Naive thymus-derived CD4-positive, alpha-beta T cell (primary cell): Measurements from ENCODE around the gene CIITA. TPM values are rescaled to one million over a fixed set of nuclear protein-coding genes. Genes with fewer than 3 reads are reported as not detected.

Source experiments
- ATAC-seq: fragments of 150-1000 bp; cut with Tn5 transposase; 2 replicates; pipeline ENCODE4 v1.10.0; 2021; ENCODE audit warnings: mild to moderate bottlenecking, moderate library complexity
- CTCF ChIA-PET: fragments of 350-600 bp; sonication (Branson Sonifier 250); formaldehyde crosslinking; loops from one replicate; lab custom pipeline; 2021; ENCODE audit warnings: antibody characterized with exemption; lab: Charles Lee
- POLR2A ChIA-PET: fragments of 350-600 bp; sonication (Branson Sonifier 250); formaldehyde crosslinking; loops from one replicate; lab custom pipeline; 2021; ENCODE audit warnings: antibody characterized with exemption, inconsistent platforms; lab: Charles Lee
- DNase-seq, 9 donors: peaks; one replicate each; pipeline versions ENCODE4 v3.0.0 to v3.0.0-alpha.2; 2020 to 2022; ENCODE audit warnings: mixed read lengths in 1 of 9
- H3K27ac ChIP-seq: one replicate; pipeline ENCODE4 v1.7.0; 2013; ENCODE audit warnings: mild to moderate bottlenecking, low read depth, low read length, moderate library complexity
- H3K27me3 ChIP-seq, 2 donors: one replicate each; pipeline ENCODE4 v1.7.0; 2013; ENCODE audit warnings: low read length in 2 of 2, mild to moderate bottlenecking in 2 of 2, moderate library complexity in 2 of 2; ENCODE audit not compliant: control insufficient read depth in 2 of 2, insufficient read depth in 2 of 2
- H3K36me3 ChIP-seq, 3 experiments: 1 replicate in 2 of 3; 2 replicates in 1 of 3; pipeline ENCODE4 v1.7.0; 2013; ENCODE audit warnings: low read length in 3 of 3, mild to moderate bottlenecking in 3 of 3, moderate library complexity in 1 of 3; ENCODE audit not compliant: insufficient read depth in 3 of 3, control insufficient read depth in 2 of 3
- H3K4me1 ChIP-seq, 2 donors: one replicate each; pipeline ENCODE4 v1.7.0; 2013; ENCODE audit warnings: low read length in 2 of 2, mild to moderate bottlenecking in 2 of 2, moderate library complexity in 1 of 2; ENCODE audit not compliant: control insufficient read depth in 2 of 2, insufficient read depth in 2 of 2
- H3K4me3 ChIP-seq: 2 replicates; pipeline ENCODE4 v1.7.0; 2013; ENCODE audit warnings: mild to moderate bottlenecking, low read length
- H3K9me3 ChIP-seq, 3 experiments: 1 replicate in 2 of 3; 2 replicates in 1 of 3; pipeline ENCODE4 v1.7.0; 2013; ENCODE audit warnings: low read length in 3 of 3; ENCODE audit not compliant: control insufficient read depth in 2 of 3
- H3K27ac Mint-ChIP-seq, 9 donors: one replicate each; pipeline ENCODE4 v1.8.0; 2020 to 2022; ENCODE audit warnings: mixed read lengths in 9 of 9, mild to moderate bottlenecking in 8 of 9, moderate library complexity in 5 of 9, inconsistent platforms in 2 of 9
- H3K27me3 Mint-ChIP-seq, 5 donors: one replicate each; pipeline ENCODE4 v1.8.0; 2021 to 2022; ENCODE audit warnings: mixed read lengths in 5 of 5, mild to moderate bottlenecking in 1 of 5
- H3K36me3 Mint-ChIP-seq, 5 donors: one replicate each; pipeline ENCODE4 v1.8.0; 2020 to 2022; ENCODE audit warnings: mixed read lengths in 5 of 5, mild to moderate bottlenecking in 3 of 5, inconsistent platforms in 1 of 5
- H3K4me1 Mint-ChIP-seq, 7 donors: one replicate each; pipeline ENCODE4 v1.8.0; 2020 to 2022; ENCODE audit warnings: mixed read lengths in 7 of 7, mild to moderate bottlenecking in 3 of 7, inconsistent platforms in 1 of 7
- H3K4me3 Mint-ChIP-seq, 10 donors: one replicate each; pipeline ENCODE4 v1.8.0; 2020 to 2022; ENCODE audit warnings: mild to moderate bottlenecking in 10 of 10, mixed read lengths in 10 of 10, moderate library complexity in 6 of 10, inconsistent platforms in 2 of 10
- H3K9me3 Mint-ChIP-seq, 11 donors: one replicate each; pipeline ENCODE4 v1.8.0; 2020 to 2022; ENCODE audit warnings: mixed read lengths in 11 of 11, mild to moderate bottlenecking in 4 of 11, inconsistent platforms in 1 of 11, moderate library complexity in 1 of 11
- intact Hi-C, 2 donors: fragments of 100-400 bp; cut with micrococcal nuclease; formaldehyde crosslinking; loops; one replicate each; pipeline ENCODE4 v1.15.1; 2023
- polyA plus RNA-seq, 2 donors: library from polyadenylated mRNA; unstranded; fragments of 300-500 nt; fragmentation: Illumina TruSeq; gene quantifications; one replicate each; pipeline ENCODE4 v1.2.3, GENCODE V29; 2021
- total RNA-seq, 6 experiments: library from RNA in 5 of 6; stranded (reverse) in 5 of 6; gene quantifications; 1 replicate in 5 of 6; 2 replicates in 1 of 6; pipeline ENCODE4 v1.2.3 and lab custom pipeline; 2021 to 2026

The CIITA gene
- total and polyA plus RNA-seq, 7 experiments from 2014 or later = 0.12 to 72.1 (median 1.7) TPM

DNA sequence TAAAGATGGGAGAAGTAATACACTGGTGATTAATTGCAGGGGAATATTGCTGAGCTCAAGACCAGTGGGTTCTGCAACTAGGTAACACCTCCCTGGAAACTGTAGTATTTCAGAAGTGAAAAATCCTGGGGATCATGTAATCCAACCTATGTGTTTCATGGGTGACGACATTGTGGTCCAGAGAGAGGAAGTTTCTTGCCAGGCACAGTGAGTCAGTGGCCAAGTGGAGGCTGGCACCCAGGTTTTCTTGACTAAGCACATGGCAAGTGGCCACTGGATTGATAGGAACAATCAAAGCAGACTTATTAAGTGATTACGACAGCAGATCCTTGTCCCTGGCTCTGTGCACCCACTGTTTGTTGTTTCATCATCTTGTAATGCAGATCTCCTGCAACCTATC, 14.6 kb upstream of the CIITA start:
- Histone ChIP-seq H3K4me3 (no peak overlapping the region), H3K4me1 (no peaks in the 10 kb centered on the region), H3K27me3 (no peaks in the 10 kb centered on the region), H3K9me3 (no peaks in the 10 kb centered on the region), H3K36me3 (no peaks in the 10 kb centered on the region), H3K27ac (no peak overlapping the region)
- H3K36me3 Mint-ChIP-seq = peaks cover 0 to 4% (median 0%) of the 10 kb centered on the region in 5 donors
- no peak overlapping the region for H3K27ac Mint-ChIP-seq
- H3K4me3 Mint-ChIP-seq = no peak overlapping the region
- peak; percentile 88 for ATAC-seq
- no peak for DNase-seq
- peaks cover 0 to 5% (median 0%) of the 10 kb centered on the region in 7 donors for H3K4me1 Mint-ChIP-seq
- ChIA-PET CTCF (no interaction called here), POLR2A (no interaction called here)
- H3K27me3 Mint-ChIP-seq = peaks cover 16 to 50% (median 18%) of the 10 kb centered on the region in 5 donors
- H3K9me3 Mint-ChIP-seq = peaks cover 0 to 8% (median 0%) of the 10 kb centered on the region in 11 donors
- intact Hi-C loops = no loop called here

DNA sequence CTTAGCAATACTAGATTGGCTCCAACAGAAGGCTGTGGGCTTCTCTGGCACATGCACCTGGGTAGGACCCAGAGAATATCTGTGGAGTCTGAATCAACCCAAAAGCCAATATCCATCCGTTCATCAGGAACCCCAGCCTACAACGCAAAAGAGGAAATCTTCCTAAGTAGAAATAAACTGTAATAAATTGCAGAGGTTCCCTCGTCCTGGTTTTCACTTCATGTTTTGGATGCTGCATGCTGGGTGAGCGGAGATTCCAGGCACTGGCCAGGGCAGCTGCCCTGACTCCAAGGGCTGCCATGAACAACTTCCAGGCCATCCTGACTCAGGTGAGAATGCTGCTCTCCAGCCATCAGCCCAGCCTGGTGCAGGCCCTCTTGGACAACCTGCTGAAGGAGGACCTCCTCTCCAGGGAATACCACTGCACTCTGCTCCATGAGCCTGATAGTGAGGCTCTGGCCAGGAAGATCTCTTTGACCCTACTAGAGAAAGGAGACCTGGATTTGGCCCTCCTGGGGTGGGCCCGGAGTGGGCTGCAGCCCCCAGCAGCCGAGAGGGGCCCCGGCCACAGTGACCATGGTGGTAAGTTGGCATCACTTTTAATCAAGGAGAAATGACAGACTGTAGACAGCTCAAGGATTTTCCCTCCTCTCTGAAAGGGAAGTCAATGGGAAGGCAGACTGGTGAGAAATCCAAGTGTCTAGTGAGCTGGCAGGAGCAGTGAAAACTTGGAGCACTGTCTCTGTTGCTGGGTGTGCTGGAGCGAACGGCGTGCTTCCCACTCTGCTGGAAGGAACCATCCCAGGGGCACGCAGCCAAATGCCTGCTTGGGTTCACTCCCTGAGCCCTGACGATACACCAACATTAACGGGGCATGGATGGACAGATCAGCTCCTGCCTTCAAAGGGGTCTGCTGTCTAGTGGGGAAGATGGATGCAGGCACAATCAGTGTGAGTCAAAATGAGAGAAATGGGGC, 10.7 kb upstream of the CIITA start:
- peaks cover 0 to 1% (median 0%) of the 10 kb centered on the region in 11 donors for H3K9me3 Mint-ChIP-seq
- CTCF ChIA-PET = no interaction called here
- peaks cover 4 to 38% (median 14%) of the 10 kb centered on the region in 7 donors for H3K4me1 Mint-ChIP-seq
- peaks cover 16 to 68% (median 28%) of the 10 kb centered on the region in 5 donors for H3K27me3 Mint-ChIP-seq
- DNase-seq (no peak), ATAC-seq (no peak)
- Histone ChIP-seq H3K27ac (no peak overlapping the region), H3K36me3 (no peaks in the 10 kb centered on the region), H3K4me1 (peaks cover 0 to 16% of the 10 kb centered on the region in 2 donors), H3K27me3 (peaks cover 0 to 4% of the 10 kb centered on the region in 2 donors), H3K9me3 (no peaks in the 10 kb centered on the region), H3K4me3 (no peak overlapping the region)
- no peaks in the 10 kb centered on the region for H3K36me3 Mint-ChIP-seq
- no peak overlapping the region for H3K4me3 Mint-ChIP-seq
- H3K27ac Mint-ChIP-seq = no peak overlapping the region
- intact Hi-C loops = no loop called here
- POLR2A ChIA-PET = no interaction called here

DNA sequence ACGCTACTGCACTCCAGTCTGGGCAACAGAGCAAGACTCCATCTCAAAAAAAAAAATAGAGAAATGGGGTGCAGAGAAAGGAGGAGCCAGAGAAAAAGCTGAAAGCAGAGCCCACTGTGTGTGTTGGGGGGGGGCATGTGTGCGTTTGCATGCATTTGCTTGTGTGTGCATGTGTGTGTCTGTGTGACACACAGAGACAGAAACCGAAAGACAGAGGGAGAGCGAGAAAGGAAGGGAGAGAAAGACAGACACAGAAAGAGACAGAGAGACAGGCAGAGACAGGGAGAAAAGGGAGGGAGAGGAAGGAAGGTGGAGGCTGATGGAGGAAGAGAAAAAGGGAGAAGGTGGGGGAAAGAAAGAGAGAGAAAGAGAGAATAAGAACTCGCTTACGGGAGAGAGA, 9.8 kb upstream of the CIITA start:
- H3K36me3 Mint-ChIP-seq = no peaks in the 10 kb centered on the region
- no peak overlapping the region for H3K4me3 Mint-ChIP-seq
- H3K27ac Mint-ChIP-seq = peak overlapping the region in 1 of 9 donors; percentile 77
- ChIA-PET POLR2A (no interaction called here), CTCF (no interaction called here)
- H3K27ac ChIP-seq = no peak overlapping the region
- DNase-seq (no peak), ATAC-seq (no peak)
- H3K27me3 Mint-ChIP-seq = peaks cover 13 to 73% (median 28%) of the 10 kb centered on the region in 5 donors
- peaks cover 4 to 45% (median 14%) of the 10 kb centered on the region in 7 donors for H3K4me1 Mint-ChIP-seq
- no peak overlapping the region for H3K4me3 ChIP-seq
- peaks cover 0 to 4% of the 10 kb centered on the region in 2 donors for H3K27me3 ChIP-seq
- no peaks in the 10 kb centered on the region for H3K36me3 ChIP-seq
- peaks cover 0 to 1% (median 0%) of the 10 kb centered on the region in 11 donors for H3K9me3 Mint-ChIP-seq
- no peaks in the 10 kb centered on the region for H3K9me3 ChIP-seq
- H3K4me1 ChIP-seq = peaks cover 0 to 21% of the 10 kb centered on the region in 2 donors
- intact Hi-C loops = no loop called here

DNA sequence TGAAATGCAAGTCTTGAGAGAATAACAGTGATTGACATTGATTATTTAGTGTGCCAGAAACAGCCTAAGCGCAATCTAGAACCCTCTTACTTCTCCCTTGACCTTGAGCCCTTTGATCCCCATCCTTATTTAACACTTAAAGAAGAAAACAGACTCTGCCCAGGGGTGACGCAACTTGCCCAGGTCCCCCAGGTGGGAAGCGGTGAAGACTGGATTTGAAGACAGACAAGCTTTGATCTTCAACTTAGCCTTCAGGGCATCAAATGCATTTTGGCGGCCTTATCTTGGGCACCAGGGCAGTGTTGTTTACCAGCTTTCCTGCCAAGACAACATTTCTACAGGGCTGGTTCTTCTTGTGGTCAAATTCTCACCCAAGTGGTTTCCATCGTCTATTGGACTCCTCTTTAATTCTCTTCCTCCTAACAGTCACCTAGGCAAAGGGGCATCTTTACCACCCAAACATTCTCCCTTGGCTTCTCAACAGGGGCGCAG, 8.9 kb upstream of the CIITA start:
- H3K36me3 ChIP-seq = no peaks in the 10 kb centered on the region
- no peak for ATAC-seq
- peaks cover 0 to 1% (median 0%) of the 10 kb centered on the region in 11 donors for H3K9me3 Mint-ChIP-seq
- H3K9me3 ChIP-seq = no peaks in the 10 kb centered on the region
- H3K4me1 ChIP-seq = peaks cover 0 to 21% of the 10 kb centered on the region in 2 donors
- DNase-seq = no peak
- peak overlapping the region in 2 of 10 donors; percentile 18 to 21 for H3K4me3 Mint-ChIP-seq
- H3K4me3 ChIP-seq = no peak overlapping the region
- peaks cover 0 to 4% of the 10 kb centered on the region in 2 donors for H3K27me3 ChIP-seq
- peak overlapping the region in 2 of 9 donors; percentile 25 to 30 for H3K27ac Mint-ChIP-seq
- H3K36me3 Mint-ChIP-seq = no peaks in the 10 kb centered on the region
- ChIA-PET POLR2A (no interaction called here), CTCF (no interaction called here)
- intact Hi-C loops = no loop called here
- H3K27me3 Mint-ChIP-seq = peaks cover 11 to 75% (median 27%) of the 10 kb centered on the region in 5 donors
- no peak overlapping the region for H3K27ac ChIP-seq
- peaks cover 4 to 51% (median 14%) of the 10 kb centered on the region in 7 donors for H3K4me1 Mint-ChIP-seq

DNA sequence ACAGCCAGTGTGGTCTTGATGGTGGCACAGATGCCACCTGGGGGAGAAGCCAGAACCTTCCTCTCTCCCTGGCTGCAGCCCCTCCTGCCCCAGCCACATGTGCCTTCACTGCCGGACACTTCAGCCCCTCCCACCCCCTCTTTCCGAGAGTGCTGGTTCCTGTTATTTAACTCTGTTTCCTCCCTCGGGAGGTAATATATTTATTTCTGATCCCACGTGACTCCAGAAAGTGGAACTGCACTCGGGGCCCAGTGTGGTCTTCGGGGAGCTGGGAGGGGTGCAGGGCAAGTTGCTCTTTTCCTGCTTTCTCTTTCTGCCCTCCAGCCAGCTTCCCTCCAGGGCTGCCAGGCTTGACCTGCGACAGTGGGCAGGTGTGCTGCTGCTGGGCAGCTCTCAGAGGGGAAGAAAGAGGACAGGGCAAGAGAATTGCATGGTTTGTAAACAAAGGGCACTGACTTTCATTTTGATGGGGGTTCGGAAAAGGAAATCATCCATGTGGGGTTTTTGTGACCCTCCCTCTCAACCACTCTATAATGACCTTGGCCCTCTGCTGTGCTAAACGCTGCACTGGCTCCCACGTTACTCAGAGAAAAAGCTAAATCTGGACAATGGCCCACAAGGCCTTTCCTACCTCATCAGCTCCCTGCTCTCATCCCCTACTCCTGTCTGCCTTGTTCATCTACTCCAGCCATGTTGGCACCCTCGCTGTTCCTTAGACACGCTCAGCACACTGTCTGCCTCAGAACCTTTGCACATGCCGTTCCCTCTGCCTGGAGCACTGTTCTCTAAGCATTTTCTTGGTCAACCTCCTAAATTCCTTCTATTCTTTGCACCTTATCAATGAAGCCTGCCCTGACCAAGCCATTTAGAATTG, 8.2 kb upstream of the CIITA start:
- POLR2A ChIA-PET = no interaction called here
- Histone ChIP-seq H3K27ac (no peak overlapping the region), H3K27me3 (peaks cover 0 to 4% of the 10 kb centered on the region in 2 donors), H3K9me3 (no peaks in the 10 kb centered on the region), H3K4me1 (peaks cover 0 to 21% of the 10 kb centered on the region in 2 donors), H3K4me3 (no peak overlapping the region), H3K36me3 (no peaks in the 10 kb centered on the region)
- intact Hi-C loops = no loop called here
- H3K9me3 Mint-ChIP-seq = peaks cover 0 to 3% (median 0%) of the 10 kb centered on the region in 11 donors
- DNase-seq (no peak), ATAC-seq (peak; percentile 59)
- peaks cover 4 to 54% (median 14%) of the 10 kb centered on the region in 7 donors for H3K4me1 Mint-ChIP-seq
- peak overlapping the region in 3 of 9 donors; percentile 25 to 77 (median 30) for H3K27ac Mint-ChIP-seq
- H3K27me3 Mint-ChIP-seq = peaks cover 12 to 79% (median 26%) of the 10 kb centered on the region in 5 donors
- CTCF ChIA-PET = no interaction called here
- H3K4me3 Mint-ChIP-seq = peak overlapping the region in 3 of 10 donors; percentile 12 to 21 (median 18)
- no peaks in the 10 kb centered on the region for H3K36me3 Mint-ChIP-seq

DNA sequence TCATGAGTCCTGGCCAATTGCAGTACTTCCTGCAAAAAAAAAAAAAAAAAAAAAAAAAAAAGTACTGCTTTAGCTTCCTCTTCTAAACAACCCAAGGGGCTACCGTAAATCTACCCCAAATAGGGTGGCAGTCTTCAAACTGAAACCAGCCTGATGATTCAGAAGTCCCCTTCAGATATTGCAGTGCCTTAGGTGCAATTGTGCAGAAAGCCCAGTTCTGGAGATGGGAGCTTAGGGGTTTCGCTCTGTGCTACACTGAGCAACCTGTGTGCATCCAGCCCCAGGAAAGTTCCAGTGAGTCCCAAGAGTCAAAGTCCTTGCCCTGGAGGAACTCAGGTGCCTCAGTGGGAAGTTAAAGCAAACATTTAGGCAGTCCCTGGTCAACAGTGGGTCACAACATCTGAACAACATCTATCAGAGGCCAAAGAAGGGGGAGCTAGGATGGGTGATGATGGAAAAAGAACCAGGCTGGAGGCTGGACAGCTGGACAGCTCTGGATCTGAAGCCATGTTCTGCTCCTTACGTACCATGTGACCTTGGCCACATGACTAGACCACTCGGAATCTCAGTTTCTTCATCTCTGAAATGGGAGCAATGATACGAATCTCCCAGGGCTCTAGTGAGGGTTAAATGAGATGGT, 6.7 kb upstream of the CIITA start:
- peak overlapping the region in 1 of 10 donors; percentile 58 for H3K4me3 Mint-ChIP-seq
- POLR2A ChIA-PET = no interaction called here

More for the DNA sequence above, 6.7 kb upstream of the CIITA start:
- CTCF ChIA-PET = no interaction called here
- Histone ChIP-seq H3K27ac (no peak overlapping the region), H3K9me3 (no peaks in the 10 kb centered on the region), H3K27me3 (peaks cover 0 to 4% of the 10 kb centered on the region in 2 donors), H3K36me3 (no peaks in the 10 kb centered on the region), H3K4me1 (peaks cover 0 to 27% of the 10 kb centered on the region in 2 donors), H3K4me3 (no peak overlapping the region)
- intact Hi-C loops = no loop called here
- no peak for DNase-seq
- Mint-ChIP-seq H3K9me3 (peaks cover 0 to 3% (median 0%) of the 10 kb centered on the region in 11 donors), H3K36me3 (no peaks in the 10 kb centered on the region), H3K27ac (peak overlapping the region in 1 of 9 donors; percentile 73), H3K27me3 (peaks cover 18 to 84% (median 26%) of the 10 kb centered on the region in 5 donors), H3K4me1 (peaks cover 4 to 64% (median 14%) of the 10 kb centered on the region in 7 donors)
- ATAC-seq = no peak
